ENCODE data around the gene CYSTM1.

CYSTM1 gene

GRCh38 chr5:140242099-140242498 lies 67.1 kb downstream of the CYSTM1 start:
- Histone ChIP-seq H3K4me1 (ENCODE audit: control insufficient read depth, insufficient read depth, low read length) (peaks cover 20% of the 10 kb centered on the region), H3K27ac (ENCODE audit: extremely low read depth, low read depth, low read length) (no peak overlapping the region), H3K9me3 (ENCODE audit: control insufficient read depth, insufficient read depth, low read depth, low read length) (no peaks in the 10 kb centered on the region), H3K4me3 (ENCODE audit: low read depth, low read length) (no peak overlapping the region), H3K36me3 (ENCODE audit: control insufficient read depth in 2 of 2, insufficient read depth in 1 of 2, low read length in 2 of 2) (peaks cover 0 to 32% of the 10 kb centered on the region in 2 experiments; a peak in 1 of 3 replicates)
- CTCF ChIA-PET = interaction anchor here (0.5 to 14.6 kb wide), 12 partner anchors 9 to 324 kb away, joined by 3 to 660 read pairs (median 5); partner anchors contain the start of genes HBEGF and SLC4A9
- POLR2A ChIA-PET = interaction anchor here (1.1 to 8.9 kb wide), 2 partner anchors 104 to 405 kb away, joined by 4 to 130 read pairs; partner anchors contain the start of genes HBEGF, IK and NDUFA2
- TF ChIP-seq CTCF (tag by site-specific recombination; IDR thresholded peaks at IDR 0.05) (peak; percentile 26; the same call in 1 of the 2 replicates), ZNF670 (tag by site-specific recombination; IDR thresholded peaks at IDR 0.05; ENCODE audit: low read depth) (no peak)

GRCh38 chr5:140242890-140243585 lies 68.0 kb downstream of the CYSTM1 start:
- Histone ChIP-seq H3K4me3 (ENCODE audit: low read depth, low read length) (no peak overlapping the region), H3K9me3 (ENCODE audit: control insufficient read depth, insufficient read depth, low read depth, low read length) (no peaks in the 10 kb centered on the region), H3K27ac (ENCODE audit: extremely low read depth, low read depth, low read length) (no peak overlapping the region), H3K4me1 (ENCODE audit: control insufficient read depth, insufficient read depth, low read length) (peaks cover 20% of the 10 kb centered on the region), H3K36me3 (ENCODE audit: control insufficient read depth in 2 of 2, insufficient read depth in 1 of 2, low read length in 2 of 2) (peaks cover 0 to 32% of the 10 kb centered on the region in 2 experiments; a peak in 2 of 3 replicates)
- ChIA-PET POLR2A (interaction anchor here (8.9 kb wide), 1 partner anchor 103 kb away, joined by 130 read pairs; the partner anchor contains the start of gene HBEGF), CTCF (interaction anchor here (0.6 to 14.6 kb wide), 21 partner anchors 7 to 684 kb away, joined by 3 to 660 read pairs (median 5); partner anchors contain the start of genes CYSTM1, HBEGF and SLC4A9)
- TF ChIP-seq ZFHX2 (tag by site-specific recombination; conservative IDR thresholded peaks at IDR 0.05) = no peak
- TF ChIP-seq ZNF501 (tag by site-specific recombination; IDR thresholded peaks at IDR 0.05) = no peak
- TF ChIP-seq SALL2 (tag by site-specific recombination; IDR thresholded peaks at IDR 0.05; ENCODE audit: borderline replicate concordance) = no peak
- TF ChIP-seq MEIS1 (CRISPR knock-in tag; IDR thresholded peaks at IDR 0.05; ENCODE audit: borderline replicate concordance) = no peak
- no peak for TF ChIP-seq BCL11B (tag by site-specific recombination; IDR thresholded peaks at IDR 0.05; ENCODE audit: low read depth)
- no peak for TF ChIP-seq ZNF16 (tag by site-specific recombination; IDR thresholded peaks at IDR 0.05; ENCODE audit: low read depth)
- TF ChIP-seq ZNF768 (tag by site-specific recombination; IDR thresholded peaks at IDR 0.05) = no peak
- TF ChIP-seq ZSCAN30 (tag by site-specific recombination; IDR thresholded peaks at IDR 0.05) = no peak
- no peak for TF ChIP-seq ZNF580 (tag by site-specific recombination; IDR thresholded peaks at IDR 0.05)
- TF ChIP-seq ZNF473 (tag by site-specific recombination; IDR thresholded peaks at IDR 0.05) = no peak
- TF ChIP-seq ZNF76 (tag by site-specific recombination; IDR thresholded peaks at IDR 0.05; ENCODE audit: borderline replicate concordance, low read depth) = no peak

- H3K9me3 ChIP-seq (ENCODE audit: control insufficient read depth, insufficient read depth, low read depth, low read length) = no peaks in the 10 kb centered on the region
- no peak overlapping the region for H3K27ac ChIP-seq (ENCODE audit: extremely low read depth, low read depth, low read length)
- H3K4me1 ChIP-seq (ENCODE audit: control insufficient read depth, insufficient read depth, low read length) = peaks cover 20% of the 10 kb centered on the region
- peaks cover 0 to 35% of the 10 kb centered on the region in 2 experiments; a peak in 2 of 3 replicates for H3K36me3 ChIP-seq (ENCODE audit: control insufficient read depth in 2 of 2, insufficient read depth in 1 of 2, low read length in 2 of 2)
- ChIA-PET CTCF (interaction anchor here (0.6 to 14.6 kb wide), 27 partner anchors 8 to 477 kb away, joined by 3 to 660 read pairs (median 5); partner anchors contain the start of genes CYSTM1, HBEGF and SLC4A9), POLR2A (interaction anchor here (0.7 to 8.9 kb wide), 7 partner anchors 54 to 404 kb away, joined by 3 to 130 read pairs (median 5); partner anchors contain the start of genes ANKHD1, CYSTM1, HBEGF and IK)
- TF ChIP-seq ZNF560 (tag by site-specific recombination; IDR thresholded peaks at IDR 0.05; ENCODE audit: borderline replicate concordance) = no peak
- TF ChIP-seq ZNF433 (tag by site-specific recombination; IDR thresholded peaks at IDR 0.05; ENCODE audit: low read depth) = no peak
- no peak for TF ChIP-seq PRDM4 (tag by site-specific recombination; IDR thresholded peaks at IDR 0.05)
- no peak for TF ChIP-seq ZNF146 (tag by site-specific recombination; IDR thresholded peaks at IDR 0.05)
- no peak for TF ChIP-seq ZBTB48 (tag by site-specific recombination; IDR thresholded peaks at IDR 0.05)
- TF ChIP-seq ZNF155 (tag by site-specific recombination; IDR thresholded peaks at IDR 0.05) = no peak
- no peak for TF ChIP-seq KLF17 (tag by site-specific recombination; IDR thresholded peaks at IDR 0.05)
- TF ChIP-seq ZNF138 (tag by site-specific recombination; IDR thresholded peaks at IDR 0.05; ENCODE audit: borderline replicate concordance) = no peak
- TF ChIP-seq SP7 (tag by site-specific recombination; IDR thresholded peaks at IDR 0.05) = no peak
- TF ChIP-seq MEIS1 (CRISPR knock-in tag; IDR thresholded peaks at IDR 0.05; ENCODE audit: borderline replicate concordance) = no peak
- TF ChIP-seq ZNF510 (tag by site-specific recombination; IDR thresholded peaks at IDR 0.05; ENCODE audit: insufficient replicate concordance) = no peak
- no peak overlapping the region for H3K4me3 ChIP-seq (ENCODE audit: low read depth, low read length)
These were observed 68.8 kb downstream of the CYSTM1 start for GRCh38 chr5:140243706-140244250.
